ENCODE results near the gene OSBPL2.

GRCh38 chr20:62282103-62282502 lies 43.8 kb downstream of the OSBPL2 start:
- TF ChIP-seq POLR2A (IDR thresholded peaks at IDR 0.05; ENCODE audit: borderline replicate concordance, extremely low read depth, insufficient read depth, insufficient read length) (no peak), CEBPB (IDR thresholded peaks at IDR 0.05; ENCODE audit: low read depth) (no peak), CTCF (IDR thresholded peaks at IDR 0.05 in 2 of 3, conservative IDR thresholded peaks at IDR 0.05 in 1 of 3; ENCODE audit: borderline replicate concordance in 1 of 3, insufficient read depth in 1 of 3, low read depth in 2 of 3, low read length in 2 of 3) (no peak), JUND (IDR thresholded peaks at IDR 0.05) (no peak), EZH2 (IDR thresholded peaks at IDR 0.05) (no peak), POLR2AphosphoS5 (IDR thresholded peaks at IDR 0.05; ENCODE audit: low read depth, low read length) (no peak), MAX (IDR thresholded peaks at IDR 0.05) (no peak), ELF1 (IDR thresholded peaks at IDR 0.05; ENCODE audit: borderline replicate concordance, low read depth) (no peak), YY1 (IDR thresholded peaks at IDR 0.05; ENCODE audit: extremely low read depth, insufficient replicate concordance, low read depth, low read length) (no peak)
- TF ChIP-seq, protein P1, sequence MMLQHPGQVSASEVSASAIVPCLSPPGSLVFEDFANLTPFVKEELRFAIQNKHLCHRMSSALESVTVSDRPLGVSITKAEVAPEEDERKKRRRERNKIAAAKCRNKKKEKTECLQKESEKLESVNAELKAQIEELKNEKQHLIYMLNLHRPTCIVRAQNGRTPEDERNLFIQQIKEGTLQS (IDR thresholded peaks at IDR 0.05), result no peak
- TF ChIP-seq, protein P2, sequence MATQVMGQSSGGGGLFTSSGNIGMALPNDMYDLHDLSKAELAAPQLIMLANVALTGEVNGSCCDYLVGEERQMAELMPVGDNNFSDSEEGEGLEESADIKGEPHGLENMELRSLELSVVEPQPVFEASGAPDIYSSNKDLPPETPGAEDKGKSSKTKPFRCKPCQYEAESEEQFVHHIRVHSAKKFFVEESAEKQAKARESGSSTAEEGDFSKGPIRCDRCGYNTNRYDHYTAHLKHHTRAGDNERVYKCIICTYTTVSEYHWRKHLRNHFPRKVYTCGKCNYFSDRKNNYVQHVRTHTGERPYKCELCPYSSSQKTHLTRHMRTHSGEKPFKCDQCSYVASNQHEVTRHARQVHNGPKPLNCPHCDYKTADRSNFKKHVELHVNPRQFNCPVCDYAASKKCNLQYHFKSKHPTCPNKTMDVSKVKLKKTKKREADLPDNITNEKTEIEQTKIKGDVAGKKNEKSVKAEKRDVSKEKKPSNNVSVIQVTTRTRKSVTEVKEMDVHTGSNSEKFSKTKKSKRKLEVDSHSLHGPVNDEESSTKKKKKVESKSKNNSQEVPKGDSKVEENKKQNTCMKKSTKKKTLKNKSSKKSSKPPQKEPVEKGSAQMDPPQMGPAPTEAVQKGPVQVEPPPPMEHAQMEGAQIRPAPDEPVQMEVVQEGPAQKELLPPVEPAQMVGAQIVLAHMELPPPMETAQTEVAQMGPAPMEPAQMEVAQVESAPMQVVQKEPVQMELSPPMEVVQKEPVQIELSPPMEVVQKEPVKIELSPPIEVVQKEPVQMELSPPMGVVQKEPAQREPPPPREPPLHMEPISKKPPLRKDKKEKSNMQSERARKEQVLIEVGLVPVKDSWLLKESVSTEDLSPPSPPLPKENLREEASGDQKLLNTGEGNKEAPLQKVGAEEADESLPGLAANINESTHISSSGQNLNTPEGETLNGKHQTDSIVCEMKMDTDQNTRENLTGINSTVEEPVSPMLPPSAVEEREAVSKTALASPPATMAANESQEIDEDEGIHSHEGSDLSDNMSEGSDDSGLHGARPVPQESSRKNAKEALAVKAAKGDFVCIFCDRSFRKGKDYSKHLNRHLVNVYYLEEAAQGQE (IDR thresholded peaks at IDR 0.05; ENCODE audit: low read depth), result no peak

Data from HCT116 (cell line).